Stimulated activated CD4-positive, alpha-beta T cell treated with anti-CD3 and anti-CD28 coated beads, TNF-alpha, amount 100 ng/mL, for 1 hour (primary cell): Measurements from ENCODE around the gene CMYA5.

Experiments used
- DNase-seq, 3 donors: peaks; one replicate each; pipeline ENCODE4 v3.0.0-alpha.2; 2020; ENCODE audit warnings: low read depth in 3 of 3, low spot score in 1 of 3

Gene CMYA5

GRCh38 chr5:79834098-79834753 lies 144.6 kb downstream of the CMYA5 start:
- DNase-seq, result no peak

- DNase-seq, result no peak
Measured at GRCh38 chr5:79834754-79835714, 145.4 kb downstream of the CMYA5 start.

GRCh38 chr5:79837761-79838551 lies 148.3 kb downstream of the CMYA5 start:
- DNase-seq, result no peak

GRCh38 chr5:79840084-79840990 lies 150.7 kb downstream of the CMYA5 start:
- DNase-seq, result no peak

GRCh38 chr5:79841172-79841571 lies 151.5 kb downstream of the CMYA5 start:
- no peak for DNase-seq

- no peak for DNase-seq
Measured at GRCh38 chr5:79842006-79842881, 152.6 kb downstream of the CMYA5 start.

GRCh38 chr5:79842991-79843390 lies 153.4 kb downstream of the CMYA5 start:
- DNase-seq, result no peak

GRCh38 chr5:79843450-79844388 lies 154.1 kb downstream of the CMYA5 start:
- no peak for DNase-seq

- DNase-seq, result no peak
Measured at GRCh38 chr5:79844571-79844970, 154.9 kb downstream of the CMYA5 start.

GRCh38 chr5:79845448-79846197 lies 156.0 kb downstream of the CMYA5 start:
- no peak for DNase-seq

GRCh38 chr5:79846198-79846521 lies 156.5 kb downstream of the CMYA5 start:
- no peak for DNase-seq

- DNase-seq, result no peak
Measured at GRCh38 chr5:79847561-79847960, 157.9 kb downstream of the CMYA5 start.

- DNase-seq, result no peak
Measured at GRCh38 chr5:79849061-79849460, 159.4 kb downstream of the CMYA5 start.
